ENCODE results near the gene PBX3.

DNA sequence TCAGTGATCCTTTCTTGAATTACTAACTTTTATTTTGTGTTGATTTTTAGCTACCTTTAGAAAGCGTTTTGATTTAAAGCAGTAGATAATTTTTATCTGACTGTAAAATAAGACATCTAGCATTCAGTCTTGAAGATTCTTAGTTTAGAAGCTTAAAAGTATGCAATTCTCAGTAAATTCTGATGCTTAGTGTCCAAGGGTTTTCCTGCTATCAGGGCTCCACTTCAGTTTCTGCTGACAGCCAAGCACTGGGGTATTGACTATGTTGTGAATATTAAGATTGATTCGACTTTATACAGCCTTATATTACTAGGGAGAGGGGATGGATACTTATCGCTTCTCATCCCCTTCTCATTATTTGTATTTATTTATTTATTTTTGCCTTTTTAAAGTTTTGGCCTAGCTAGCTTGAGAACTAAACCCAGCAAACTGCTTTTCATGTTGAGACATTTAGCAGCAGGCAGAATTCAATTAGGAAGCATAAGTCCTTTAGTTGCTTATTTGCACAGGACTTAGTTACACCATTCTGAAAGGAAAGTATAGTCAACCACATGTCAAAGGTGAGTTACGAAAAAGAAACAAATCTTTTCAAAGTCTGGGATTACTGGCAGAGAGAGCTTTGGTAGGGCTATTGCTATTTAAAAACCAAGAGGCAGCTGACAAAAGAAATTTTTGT, 2.9 kb downstream of the PBX3 start:
- TF ChIP-seq ZNF280B (CRISPR knock-in tag; IDR thresholded peaks at IDR 0.05), result no peak
- TF ChIP-seq, protein P1, sequence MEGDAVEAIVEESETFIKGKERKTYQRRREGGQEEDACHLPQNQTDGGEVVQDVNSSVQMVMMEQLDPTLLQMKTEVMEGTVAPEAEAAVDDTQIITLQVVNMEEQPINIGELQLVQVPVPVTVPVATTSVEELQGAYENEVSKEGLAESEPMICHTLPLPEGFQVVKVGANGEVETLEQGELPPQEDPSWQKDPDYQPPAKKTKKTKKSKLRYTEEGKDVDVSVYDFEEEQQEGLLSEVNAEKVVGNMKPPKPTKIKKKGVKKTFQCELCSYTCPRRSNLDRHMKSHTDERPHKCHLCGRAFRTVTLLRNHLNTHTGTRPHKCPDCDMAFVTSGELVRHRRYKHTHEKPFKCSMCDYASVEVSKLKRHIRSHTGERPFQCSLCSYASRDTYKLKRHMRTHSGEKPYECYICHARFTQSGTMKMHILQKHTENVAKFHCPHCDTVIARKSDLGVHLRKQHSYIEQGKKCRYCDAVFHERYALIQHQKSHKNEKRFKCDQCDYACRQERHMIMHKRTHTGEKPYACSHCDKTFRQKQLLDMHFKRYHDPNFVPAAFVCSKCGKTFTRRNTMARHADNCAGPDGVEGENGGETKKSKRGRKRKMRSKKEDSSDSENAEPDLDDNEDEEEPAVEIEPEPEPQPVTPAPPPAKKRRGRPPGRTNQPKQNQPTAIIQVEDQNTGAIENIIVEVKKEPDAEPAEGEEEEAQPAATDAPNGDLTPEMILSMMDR (IDR thresholded peaks at IDR 0.05 in 2 of 3, conservative IDR thresholded peaks at IDR 0.05 in 1 of 3; ENCODE audit: insufficient read depth in 2 of 3, low read depth in 1 of 3, low read length in 3 of 3), result no peak
